ENCODE data around the gene MCEE. TPM values are rescaled to one million over a fixed set of nuclear protein-coding genes. Genes with fewer than 3 reads are reported as not detected.
"Not testable (repeated sequence)": the region's sequence is repeated elsewhere in the genome, so short reads cannot be mapped to it uniquely, and the experiment has no call there.

Gene MCEE
- total RNA-seq (6.8 and 9.9 TPM in 2 replicates), polyA plus RNA-seq (4.0 and 4.9 TPM in 2 replicates), polyA minus RNA-seq (2.7 and 3.5 TPM in 2 replicates), Bru-seq, nascent RNA (percentile 67 among the genes with signal in this experiment), BruChase-seq, experiment 1, labeled RNA remaining after a 6-hour chase (percentile 63 among the genes with signal in this experiment), BruChase-seq, experiment 2, labeled RNA remaining after a 2-hour chase (percentile 62 among the genes with signal in this experiment)
- 5.4 and 6.2 TPM in 2 replicates for polyA plus RNA-seq (2011; cell fraction: cytosol; rRNA removed)
- polyA plus RNA-seq (2011; cell fraction: nucleus; rRNA removed): 10.3 and 10.4 TPM in 2 replicates
- 8.0 and 8.2 TPM in 2 replicates for polyA plus RNA-seq (2012)
- polyA minus RNA-seq (2011; cell fraction: cytosol; rRNA and poly(A)+ RNA removed): 5.7 TPM
- polyA minus RNA-seq (2011; cell fraction: nucleus; rRNA and poly(A)+ RNA removed): 7.8 and 8.1 TPM in 2 replicates
- long read RNA-seq, transcript MCEE-201 (3 exons, 835 nt): major isoform, 12 of 27 reads
- long read RNA-seq, partial matches to known transcripts: 4 of 27 reads
- long read RNA-seq, other reads (novel, unspliced or antisense): 11 of 27 reads

- Histone ChIP-seq H3K36me3 (ENCODE audit: control insufficient read depth in 2 of 2, extremely low read depth in 1 of 2, insufficient read depth in 2 of 2, low read length in 2 of 2) (peaks cover 4 to 7% of the 10 kb centered on the region in 2 experiments), H3K27me3 (ENCODE audit: control insufficient read depth in 2 of 2, insufficient read depth in 2 of 2, low read length in 2 of 2) (no peaks in the 10 kb centered on the region), H3K4me3 (replicated peaks in 1 of 3; ENCODE audit: insufficient read depth in 1 of 3, low read depth in 1 of 3, low read length in 3 of 3) (peak within 1 kb of the TSS; percentile 53 to 92 (median 90)), H3K79me2 (ENCODE audit: control insufficient read depth, insufficient read depth, low read length) (peaks cover 36% of the 10 kb centered on the region), H3K9me1 (replicated peaks; ENCODE audit: control insufficient read depth, extremely low read depth, insufficient read depth, low read length) (no peaks in the 10 kb centered on the region), H3K27ac (ENCODE audit: insufficient read depth, low read depth, low read length) (peak within 1 kb of the TSS; percentile 72), H3K4me1 (ENCODE audit: control insufficient read depth, extremely low read depth, insufficient read depth, low read length) (peaks cover 16% of the 10 kb centered on the region), H3K9ac (replicated peaks; ENCODE audit: extremely low read depth, insufficient read depth, low read length) (peak within 1 kb of the TSS; percentile 73), H2AFZ (ENCODE audit: low read depth, low read length) (peak within 1 kb of the TSS; percentile 72), H4K20me1 (replicated peaks; ENCODE audit: control insufficient read depth, extremely low read depth, insufficient read depth, low read length) (no peaks in the 10 kb centered on the region), H3K9me3 (replicated peaks; ENCODE audit: control insufficient read depth, insufficient read depth, low read length) (no peaks in the 10 kb centered on the region), H3K4me2 (ENCODE audit: insufficient read depth, low read length) (peak within 1 kb of the TSS; percentile 96)
- CTCF ChIA-PET: interaction anchor here (0.8 to 2.4 kb wide), 7 partner anchors 16 to 59 kb away, joined by 3 to 15 read pairs (median 3); no protein-coding TSS in a partner anchor
- intact Hi-C loops (cut with micrococcal nuclease) (loop anchor here (1.0 to 5.0 kb wide), 4 partner anchors 30 to 138 kb away; partner anchors contain the start of genes NAGK, PAIP2B and TEX261), dilution Hi-C loops (cut with MboI; ENCODE audit: extremely low pct_ligation_motif_present, low sequenced_read_pairs) (no loop called here)
- DNase-seq (ENCODE audit: low read depth, low spot score) (peak; percentile 89), FAIRE-seq (peak; percentile 93)
- BruUV-seq (replicated peaks): no TSS peak
- TF ChIP-seq, protein P1, sequence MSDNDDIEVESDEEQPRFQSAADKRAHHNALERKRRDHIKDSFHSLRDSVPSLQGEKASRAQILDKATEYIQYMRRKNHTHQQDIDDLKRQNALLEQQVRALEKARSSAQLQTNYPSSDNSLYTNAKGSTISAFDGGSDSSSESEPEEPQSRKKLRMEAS (IDR thresholded peaks at IDR 0.05; ENCODE audit: insufficient read depth, insufficient read length): peak; percentile 68
- peak; percentile 18 for TF ChIP-seq MYC (IDR thresholded peaks at IDR 0.05; ENCODE audit: low read depth, low read length)
- peak; percentile 80 for TF ChIP-seq POLR2AphosphoS5 (IDR thresholded peaks at IDR 0.05; ENCODE audit: insufficient read depth, low read depth, low read length)
- TF ChIP-seq POLR2A (IDR thresholded peaks at IDR 0.05; ENCODE audit: low read depth, low read length): peak; percentile 90
- no peak for TF ChIP-seq CTCF (IDR thresholded peaks at IDR 0.05; ENCODE audit: extremely low read depth in 1 of 2, insufficient read depth in 1 of 2, low read depth in 1 of 2, low read length in 2 of 2)
- POLR2A ChIA-PET: interaction anchor here (0.7 to 0.8 kb wide), 2 partner anchors 19 kb away, joined by 3 read pairs; no protein-coding TSS in a partner anchor
These were observed at the start of gene MCEE, which contains the start of gene MPHOSPH10 for GRCh38 chr2:71130152-71130904. MCEE (minus strand) TSS chr2:71130229; CDS start chr2:71130219, 10 bp downstream. MPHOSPH10 (plus strand) TSS chr2:71130634; CDS start chr2:71130666, 32 bp downstream.

GRCh38 chr2:71178836-71179235 lies 48.8 kb upstream of the MCEE start:
- POLR2A ChIA-PET; H3K4me2 ChIP-seq (ENCODE audit: insufficient read depth, low read length); H3K79me2 ChIP-seq (ENCODE audit: control insufficient read depth, insufficient read depth, low read length); H3K9me3 ChIP-seq (replicated peaks; ENCODE audit: control insufficient read depth, insufficient read depth, low read length); FAIRE-seq; intact Hi-C loops (cut with micrococcal nuclease); H3K27ac ChIP-seq (ENCODE audit: insufficient read depth, low read depth, low read length); CTCF ChIA-PET; H3K9ac ChIP-seq (replicated peaks; ENCODE audit: extremely low read depth, insufficient read depth, low read length); H3K4me3 ChIP-seq (replicated peaks in 1 of 3; ENCODE audit: insufficient read depth in 1 of 3, low read depth in 1 of 3, low read length in 3 of 3); H4K20me1 ChIP-seq (replicated peaks; ENCODE audit: control insufficient read depth, extremely low read depth, insufficient read depth, low read length); BruUV-seq (replicated peaks); H3K36me3 ChIP-seq (ENCODE audit: control insufficient read depth in 2 of 2, extremely low read depth in 1 of 2, insufficient read depth in 2 of 2, low read length in 2 of 2); H3K4me1 ChIP-seq (ENCODE audit: control insufficient read depth, extremely low read depth, insufficient read depth, low read length); H2AFZ ChIP-seq (ENCODE audit: low read depth, low read length); dilution Hi-C loops (cut with MboI; ENCODE audit: extremely low pct_ligation_motif_present, low sequenced_read_pairs); H3K9me1 ChIP-seq (replicated peaks; ENCODE audit: control insufficient read depth, extremely low read depth, insufficient read depth, low read length); DNase-seq (ENCODE audit: low read depth, low spot score): not testable (repeated sequence)
- peaks cover 2 to 14% of the 10 kb centered on the region in 2 experiments for H3K27me3 ChIP-seq (ENCODE audit: control insufficient read depth in 2 of 2, insufficient read depth in 2 of 2, low read length in 2 of 2)
